OCI-LY3 (cell line): ENCODE measurements around the gene PRDM12.

Source experiments
- H2AFZ ChIP-seq: fragments of 200-600, 300-600 bp; shearing (Covaris generic); 2 replicates; pipeline ENCODE4 v1.6.0; 2014; ENCODE audit warnings: antibody characterized with exemption, low read depth, low read length
- H3K27ac ChIP-seq: fragments of 200-600, 300-600 bp; sonication (generic); 2 replicates; pipeline ENCODE4 v1.5.1; 2014; ENCODE audit warnings: mild to moderate bottlenecking, low read length, moderate library complexity, mixed read lengths
- H3K27me3 ChIP-seq: fragments of 200-600, 300-600 bp; sonication (generic); 2 replicates; pipeline ENCODE4 v1.6.1; 2014; ENCODE audit warnings: low read depth, low read length, mixed read lengths
- H3K36me3 ChIP-seq: fragments of 200-600, 300-600 bp; sonication (generic); replicated peaks from 2 replicates; pipeline ENCODE3; 2014; ENCODE audit warnings: low read depth, low read length, mixed read lengths
- H3K4me1 ChIP-seq: fragments of 300-600, 200-600 bp; sonication (generic); 2 replicates; pipeline ENCODE4 v1.6.1; 2014; ENCODE audit warnings: low read length, mixed read lengths
- H3K4me2 ChIP-seq: fragments of 200-600, 300-600 bp; sonication (generic); 2 replicates; pipeline ENCODE4 v1.6.1; 2014; ENCODE audit warnings: low read length, mixed read lengths
- H3K4me3 ChIP-seq: fragments of 300-600, 200-600 bp; sonication (generic); 2 replicates; pipeline ENCODE4 v1.5.1; 2014; ENCODE audit warnings: antibody characterized with exemption, mild to moderate bottlenecking, low read length, moderate library complexity
- H3K79me2 ChIP-seq: fragments of 300-600, 200-600 bp; shearing (Covaris generic); 2 replicates; pipeline ENCODE4 v1.6.1; 2014; ENCODE audit warnings: mild to moderate bottlenecking, low read length, mixed read lengths
- H3K9ac ChIP-seq: fragments of 300-600, 200-600 bp; shearing (Covaris generic); 2 replicates; pipeline ENCODE4 v1.6.0; 2014; ENCODE audit warnings: mild to moderate bottlenecking, low read length, moderate library complexity
- H3K9me3 ChIP-seq: fragments of 200-600, 300-600 bp; shearing (Covaris generic); 2 replicates; pipeline ENCODE4 v1.6.1; 2014; ENCODE audit warnings: low read length, mixed read lengths; ENCODE audit not compliant: insufficient read depth
- H4K20me1 ChIP-seq: fragments of 200-600, 300-600 bp; sonication (generic); 2 replicates; pipeline ENCODE4 v1.6.1; 2016; ENCODE audit warnings: low read length, mixed read lengths; ENCODE audit not compliant: insufficient read depth
- CTCF ChIP-seq: fragments of 200-600, 300-600 bp; sonication (generic); IDR thresholded peaks from 2 replicates; pipeline ENCODE4 v1.5.1; 2014; ENCODE audit warnings: antibody characterized with exemption, low read length, low read depth
- EZH2phosphoT487 ChIP-seq: fragments of 200-600 bp; shearing (Covaris generic); IDR thresholded peaks from 2 replicates; pipeline ENCODE4 v1.6.1; 2018; ENCODE audit warnings: antibody characterized with exemption, mixed run types, low read depth

PRDM12 gene

GRCh38 chr9:130661451-130662098 lies 2.8 kb upstream of the PRDM12 start:
- Histone ChIP-seq H3K27me3 (no peaks in the 10 kb centered on the region), H3K79me2 (no peaks in the 10 kb centered on the region), H4K20me1 (no peaks in the 10 kb centered on the region), H3K36me3 (no peaks in the 10 kb centered on the region), H2AFZ (no peak overlapping the region), H3K4me3 (no peak overlapping the region), H3K27ac (no peak overlapping the region), H3K9me3 (no peaks in the 10 kb centered on the region), H3K4me2 (no peak overlapping the region), H3K4me1 (no peaks in the 10 kb centered on the region), H3K9ac (no peak overlapping the region)
- TF ChIP-seq CTCF = no peak
- TF ChIP-seq EZH2phosphoT487 = no peak

GRCh38 chr9:130662099-130662969 lies 2.1 kb upstream of the PRDM12 start:
- H3K27me3 ChIP-seq = no peaks in the 10 kb centered on the region
- no peak overlapping the region for H3K27ac ChIP-seq
- H3K4me3 ChIP-seq = no peak overlapping the region
- no peak overlapping the region for H2AFZ ChIP-seq
- H3K4me1 ChIP-seq = no peaks in the 10 kb centered on the region
- no peak overlapping the region for H3K4me2 ChIP-seq
- H3K79me2 ChIP-seq = no peaks in the 10 kb centered on the region
- no peaks in the 10 kb centered on the region for H3K9me3 ChIP-seq
- H4K20me1 ChIP-seq = no peaks in the 10 kb centered on the region
- TF ChIP-seq EZH2phosphoT487 (no peak), CTCF (peak; percentile 26; the same call in 1 of the 2 replicates)
- no peaks in the 10 kb centered on the region for H3K36me3 ChIP-seq
- H3K9ac ChIP-seq = no peak overlapping the region

- H3K4me2 ChIP-seq = no peak overlapping the region
- H4K20me1 ChIP-seq = no peaks in the 10 kb centered on the region
- no peaks in the 10 kb centered on the region for H3K4me1 ChIP-seq
- TF ChIP-seq CTCF (no peak), EZH2phosphoT487 (no peak)
- no peaks in the 10 kb centered on the region for H3K9me3 ChIP-seq
- H3K27ac ChIP-seq = no peak overlapping the region
- H3K4me3 ChIP-seq = no peak overlapping the region
- no peak overlapping the region for H2AFZ ChIP-seq
- H3K27me3 ChIP-seq = no peaks in the 10 kb centered on the region
- no peaks in the 10 kb centered on the region for H3K36me3 ChIP-seq
- H3K9ac ChIP-seq = no peak overlapping the region
- H3K79me2 ChIP-seq = no peaks in the 10 kb centered on the region
These were observed 1.5 kb upstream of the PRDM12 start for GRCh38 chr9:130662970-130663257.

- H3K4me3 ChIP-seq = no peak overlapping the region
- no peak overlapping the region for H2AFZ ChIP-seq
These were observed 977 bp upstream of the PRDM12 start for GRCh38 chr9:130663258-130663976.

More at GRCh38 chr9:130663258-130663976, 977 bp upstream of the PRDM12 start:
- Histone ChIP-seq H3K4me2 (no peak overlapping the region), H3K27ac (no peak overlapping the region), H3K79me2 (no peaks in the 10 kb centered on the region), H3K9ac (no peak overlapping the region), H3K27me3 (no peaks in the 10 kb centered on the region), H3K36me3 (no peaks in the 10 kb centered on the region), H3K4me1 (no peaks in the 10 kb centered on the region), H4K20me1 (no peaks in the 10 kb centered on the region), H3K9me3 (no peaks in the 10 kb centered on the region)
- TF ChIP-seq EZH2phosphoT487 (no peak), CTCF (no peak)
